ENCODE results near the gene SDHAF3.

DNA sequence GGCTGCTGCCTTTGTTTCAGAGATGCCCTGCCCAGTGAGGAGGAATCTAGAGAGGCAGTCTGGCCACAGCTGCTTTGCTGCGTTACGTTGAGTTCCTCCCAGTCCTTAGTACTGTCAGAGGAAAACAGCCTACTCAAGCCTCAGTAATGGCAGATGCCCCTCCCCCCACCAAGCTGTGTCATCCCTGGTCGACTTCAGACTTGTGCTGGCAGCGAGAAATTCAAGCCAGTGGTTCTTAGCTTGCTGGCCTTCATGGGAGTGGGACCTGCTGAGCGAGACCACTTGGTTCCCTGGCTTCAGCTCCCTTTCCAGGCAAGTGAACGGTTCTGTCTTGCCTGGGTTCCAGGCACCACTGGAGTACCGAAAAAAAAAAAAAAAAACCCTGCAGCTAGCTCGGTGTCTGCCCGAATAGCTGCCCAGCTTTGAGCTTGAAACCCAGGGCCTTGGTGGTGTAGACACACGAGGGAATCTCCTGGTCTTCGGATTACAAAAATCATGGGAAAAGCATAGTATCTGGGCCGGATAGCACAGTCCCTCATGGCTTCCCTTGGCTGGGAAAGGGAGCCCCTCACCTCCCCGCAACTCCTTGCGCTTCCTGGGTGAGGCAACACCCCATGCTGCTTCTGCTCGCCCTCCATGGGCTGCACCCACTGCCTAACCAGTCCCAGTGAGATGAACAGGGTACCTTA lies 9.1 kb downstream of the SDHAF3 start:
- TF ChIP-seq, protein P1, sequence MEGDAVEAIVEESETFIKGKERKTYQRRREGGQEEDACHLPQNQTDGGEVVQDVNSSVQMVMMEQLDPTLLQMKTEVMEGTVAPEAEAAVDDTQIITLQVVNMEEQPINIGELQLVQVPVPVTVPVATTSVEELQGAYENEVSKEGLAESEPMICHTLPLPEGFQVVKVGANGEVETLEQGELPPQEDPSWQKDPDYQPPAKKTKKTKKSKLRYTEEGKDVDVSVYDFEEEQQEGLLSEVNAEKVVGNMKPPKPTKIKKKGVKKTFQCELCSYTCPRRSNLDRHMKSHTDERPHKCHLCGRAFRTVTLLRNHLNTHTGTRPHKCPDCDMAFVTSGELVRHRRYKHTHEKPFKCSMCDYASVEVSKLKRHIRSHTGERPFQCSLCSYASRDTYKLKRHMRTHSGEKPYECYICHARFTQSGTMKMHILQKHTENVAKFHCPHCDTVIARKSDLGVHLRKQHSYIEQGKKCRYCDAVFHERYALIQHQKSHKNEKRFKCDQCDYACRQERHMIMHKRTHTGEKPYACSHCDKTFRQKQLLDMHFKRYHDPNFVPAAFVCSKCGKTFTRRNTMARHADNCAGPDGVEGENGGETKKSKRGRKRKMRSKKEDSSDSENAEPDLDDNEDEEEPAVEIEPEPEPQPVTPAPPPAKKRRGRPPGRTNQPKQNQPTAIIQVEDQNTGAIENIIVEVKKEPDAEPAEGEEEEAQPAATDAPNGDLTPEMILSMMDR (IDR thresholded peaks at IDR 0.05) = no peak
- no peak for TF ChIP-seq ZFX (IDR thresholded peaks at IDR 0.05; ENCODE audit: borderline replicate concordance)
